Small intestine (tissue), 7 donors: ENCODE data around the gene GZMM. TPM values are rescaled to one million over a fixed set of nuclear protein-coding genes. Genes with fewer than 3 reads are reported as not detected.

Source experiments
- DNase-seq, 2 donors: peaks; one replicate each; pipeline versions ENCODE4 v3.0.0 to v3.0.0-alpha.2; 2013
- FAIRE-seq: peaks from 2 replicates; lab custom pipeline; 2012; peaks lifted over from hg19 to GRCh38; lab: Jason Lieb, UNC
- H3K27ac ChIP-seq, 3 donors: one replicate each; pipeline ENCODE4 v1.5.1; 2013; ENCODE audit warnings: low read length in 2 of 3, mild to moderate bottlenecking in 2 of 3, control low read depth in 1 of 3, inconsistent platforms in 1 of 3, low read depth in 1 of 3, moderate library complexity in 1 of 3
- H3K27me3 ChIP-seq, 3 donors: one replicate each; pipeline ENCODE4 v1.6.1; 2013; ENCODE audit warnings: low read length in 3 of 3, inconsistent platforms in 1 of 3; ENCODE audit not compliant: control insufficient read depth in 3 of 3, insufficient read depth in 3 of 3
- H3K36me3 ChIP-seq, 3 donors: one replicate each; pipeline ENCODE4 v1.6.1; 2013; ENCODE audit warnings: low read length in 3 of 3, inconsistent platforms in 1 of 3, low read depth in 1 of 3, mild to moderate bottlenecking in 1 of 3, moderate library complexity in 1 of 3; ENCODE audit not compliant: control insufficient read depth in 3 of 3, insufficient read depth in 2 of 3
- H3K4me1 ChIP-seq, 3 donors: one replicate each; pipeline ENCODE4 v1.6.1; 2013; ENCODE audit warnings: low read length in 2 of 3, inconsistent platforms in 1 of 3, low read depth in 1 of 3, mild to moderate bottlenecking in 1 of 3, moderate library complexity in 1 of 3; ENCODE audit not compliant: control insufficient read depth in 3 of 3, insufficient read depth in 2 of 3
- H3K4me3 ChIP-seq, 3 donors: one replicate each; pipeline ENCODE4 v1.5.1; 2013; ENCODE audit warnings: low read length in 3 of 3, control low read depth in 1 of 3, inconsistent platforms in 1 of 3, low read depth in 1 of 3, mild to moderate bottlenecking in 1 of 3, moderate library complexity in 1 of 3
- H3K9me3 ChIP-seq, 2 donors: one replicate each; pipeline ENCODE4 v1.6.1; 2013; ENCODE audit warnings: low read depth in 1 of 2, low read length in 1 of 2; ENCODE audit not compliant: control insufficient read depth in 2 of 2, insufficient read depth in 1 of 2
- WGBS, 3 donors: extraction: QIAGEN DNeasy Blood & Tissue Kit; methylation state at CpG; one replicate each; pipeline ENCODE4 v1.1.7; 2013; 5-methylcytosine and 5-hydroxymethylcytosine counted together
- polyA plus RNA-seq, 4 donors: library from polyadenylated mRNA; stranded (reverse) in 3 of 4; unstranded in 1 of 4; fragments of 200-250 nt in 3 of 4; fragments of 120-200 nt in 1 of 4; gene quantifications; one replicate each; pipeline versions ENCODE4 v1.2.1 to v1.2.3, GENCODE V29; 2013
- donor health status: healthy with polysubstance abuse.
- donor health status: control.
- donor health status: control.
- donor health status: Bipolar disorder and iron deficiency.
- donor health status: healthy.

GZMM gene
- polyA plus RNA-seq, 4 donors, result 0.89 to 5.7 (median 1.8) TPM

DNA sequence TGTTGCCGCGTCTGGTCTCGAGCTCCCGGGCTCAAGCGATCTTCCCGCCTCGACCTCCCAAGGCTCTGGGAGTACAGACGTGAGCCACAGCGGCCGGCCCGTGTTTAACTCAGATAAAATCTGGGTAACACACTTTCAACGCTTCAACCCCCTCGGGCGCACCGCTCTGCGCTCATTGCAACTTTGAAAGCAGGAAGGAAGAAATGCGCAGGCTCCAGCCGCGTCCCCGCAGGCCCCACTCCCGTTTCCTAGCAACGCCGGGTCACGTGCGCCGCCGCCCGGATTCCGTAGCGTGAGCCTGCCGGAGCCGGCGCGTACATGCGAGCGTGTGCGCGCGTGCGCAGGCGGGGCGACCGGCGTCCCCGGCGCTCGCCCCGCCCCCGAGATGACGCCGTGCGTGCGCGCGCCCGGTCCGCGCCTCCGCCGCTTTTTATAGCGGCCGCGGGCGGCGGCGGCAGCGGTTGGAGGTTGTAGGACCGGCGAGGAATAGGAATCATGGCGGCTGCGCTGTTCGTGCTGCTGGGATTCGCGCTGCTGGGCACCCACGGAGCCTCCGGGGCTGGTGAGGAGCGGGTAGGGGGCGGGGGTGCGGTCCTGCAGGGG lies 28.4 kb downstream of the GZMM start, which contains the start of gene BSG:
TSS of gene BSG (plus strand) at position 457 of the 603 bp plus-strand sequence. CDS start at position 496, 39 bp downstream.
- peaks cover 3 to 30% (median 12%) of the 10 kb centered on the region in 3 donors for H3K4me1 ChIP-seq

DNA sequence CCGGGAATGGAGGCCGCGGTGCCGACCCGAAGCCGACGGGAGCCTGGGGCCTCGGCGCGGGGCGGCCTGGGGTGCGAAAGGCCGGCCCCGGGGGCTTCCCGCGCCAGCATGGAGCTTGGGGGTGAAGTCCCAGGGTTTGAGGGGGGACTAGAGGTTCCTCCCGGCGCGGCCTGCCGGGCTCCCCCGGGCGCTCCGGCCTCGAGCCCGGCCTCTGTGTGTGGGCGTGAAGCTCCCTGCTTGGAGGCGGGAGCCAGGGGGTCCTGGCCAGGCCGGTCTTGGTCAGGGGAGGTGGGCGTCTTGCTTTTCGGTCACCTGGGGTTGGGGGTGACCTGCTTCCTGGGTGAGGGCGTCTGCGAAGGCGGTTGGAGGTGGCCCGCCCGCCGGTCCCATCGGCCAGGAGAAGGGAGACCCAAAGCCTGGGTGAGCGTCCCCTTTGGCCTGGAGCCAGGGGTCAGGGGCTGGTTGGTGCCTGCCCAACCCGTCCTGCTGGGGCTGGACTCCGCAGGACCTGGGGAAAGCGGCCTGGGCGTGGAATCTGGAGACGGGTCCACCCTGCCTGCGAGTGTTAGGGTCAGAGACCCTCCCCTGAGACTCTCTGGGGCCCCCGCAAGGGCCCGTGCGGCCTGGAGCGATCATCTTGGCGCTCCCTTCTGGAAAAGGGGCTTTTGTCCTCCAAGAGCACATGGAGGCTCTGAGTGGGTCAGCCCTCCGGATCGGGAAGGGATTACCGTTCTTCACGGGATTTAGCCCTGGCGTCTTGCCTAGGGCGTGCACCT lies 29.1 kb downstream of the GZMM start:
- Histone ChIP-seq H3K9me3 (no peaks in the 10 kb centered on the region), H3K27me3 (no peaks in the 10 kb centered on the region), H3K4me3 (peak overlapping the region; percentile 81 to 99 (median 86)), H3K4me1 (peaks cover 3 to 30% (median 12%) of the 10 kb centered on the region in 3 donors), H3K36me3 (peaks cover 0 to 28% (median 4%) of the 10 kb centered on the region in 3 donors), H3K27ac (peak overlapping the region; percentile 54 to 84 (median 69))
- no peak for FAIRE-seq
- 0 to 1% (median 0%) methylated on average over 44 to 55 of the region's 55 CpGs for WGBS, 3 donors
- DNase-seq, result peak; percentile 52 to 71

More for the DNA sequence above, 28.4 kb downstream of the GZMM start, which contains the start of gene BSG:
- peaks cover 0 to 23% (median 0%) of the 10 kb centered on the region in 3 donors for H3K36me3 ChIP-seq
- FAIRE-seq, result no peak
- peak within 1 kb of the TSS; percentile 81 to 99 (median 86) for H3K4me3 ChIP-seq
- WGBS, 3 donors, result 0 to 1% (median 1%) methylated on average over 60 to 79 of the region's 79 CpGs
- no peaks in the 10 kb centered on the region for H3K9me3 ChIP-seq
- H3K27ac ChIP-seq, result peak within 1 kb of the TSS; percentile 69 to 96 (median 96)
- H3K27me3 ChIP-seq, result no peaks in the 10 kb centered on the region
- DNase-seq, result peak; percentile 99 to 100

GRCh38 chr19:573519-573825 lies 29.6 kb downstream of the GZMM start:
- peak overlapping the region in 2 of 3 donors; percentile 69 to 84 for H3K27ac ChIP-seq
- peak overlapping the region; percentile 81 to 99 (median 86) for H3K4me3 ChIP-seq
- peaks cover 0 to 33% (median 4%) of the 10 kb centered on the region in 3 donors for H3K36me3 ChIP-seq
- H3K27me3 ChIP-seq, result no peaks in the 10 kb centered on the region
- DNase-seq, result no peak
- no peaks in the 10 kb centered on the region for H3K9me3 ChIP-seq
- no peak for FAIRE-seq
- WGBS, 3 donors, result 0 to 2% (median 1%) methylated on average over 13 to 15 of the region's 15 CpGs
- peaks cover 3 to 30% (median 12%) of the 10 kb centered on the region in 3 donors for H3K4me1 ChIP-seq

DNA sequence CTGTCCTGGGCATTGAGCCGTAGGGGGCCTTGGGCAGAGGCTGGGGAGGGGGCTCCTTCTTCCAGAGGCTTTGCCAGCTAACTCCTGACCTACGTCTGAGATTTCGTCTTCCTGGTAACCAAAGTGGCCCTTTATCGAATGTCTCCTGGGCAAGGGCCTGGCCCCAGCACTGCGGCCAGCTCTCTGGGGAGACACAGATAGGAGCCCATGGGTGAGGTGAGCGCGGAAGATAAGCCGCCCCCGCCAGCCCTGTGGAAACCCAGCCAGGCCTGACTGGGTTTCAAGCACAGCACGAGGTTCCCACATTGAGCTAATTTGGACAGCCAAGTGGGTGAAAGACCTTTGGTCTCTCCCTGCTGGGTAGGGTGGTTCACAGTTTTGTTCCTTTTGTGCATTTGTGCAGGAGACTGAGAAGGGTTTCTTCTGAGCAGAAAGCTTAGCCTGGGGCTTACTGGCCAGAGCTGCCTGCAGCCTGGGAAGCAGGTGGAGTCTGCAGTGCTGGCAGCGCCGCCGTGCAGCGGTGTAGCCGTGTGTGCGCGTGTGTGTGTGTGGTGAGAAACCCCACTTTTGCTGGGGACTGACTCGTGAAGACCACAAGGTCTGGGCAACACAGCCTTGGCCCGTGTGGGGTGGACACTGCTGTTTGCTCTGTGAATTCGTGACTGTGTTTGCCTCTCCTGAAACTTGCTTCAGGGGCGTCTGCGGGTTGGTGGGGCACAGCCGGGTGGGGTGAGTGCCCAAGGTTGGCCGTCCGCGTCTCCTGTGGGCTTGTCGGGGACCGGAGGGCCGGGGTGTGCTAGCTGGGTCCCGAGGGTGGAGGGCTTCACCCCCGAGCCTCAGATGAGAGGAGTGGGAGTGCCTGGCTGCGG lies 31.0 kb downstream of the GZMM start:
- H3K36me3 ChIP-seq, result peaks cover 2 to 43% (median 4%) of the 10 kb centered on the region in 3 donors
- H3K27me3 ChIP-seq, result no peaks in the 10 kb centered on the region
- no peak for FAIRE-seq
- 14 to 34% (median 23%) methylated on average over 30 to 32 of the region's 32 CpGs for WGBS, 3 donors
- peaks cover 3 to 30% (median 12%) of the 10 kb centered on the region in 3 donors for H3K4me1 ChIP-seq
- H3K4me3 ChIP-seq, result peak overlapping the region in 2 of 3 donors; percentile 22 to 32
- H3K9me3 ChIP-seq, result no peaks in the 10 kb centered on the region
- H3K27ac ChIP-seq, result peak overlapping the region in 2 of 3 donors; percentile 17 to 58
- peak; percentile 42 to 61 for DNase-seq

DNA sequence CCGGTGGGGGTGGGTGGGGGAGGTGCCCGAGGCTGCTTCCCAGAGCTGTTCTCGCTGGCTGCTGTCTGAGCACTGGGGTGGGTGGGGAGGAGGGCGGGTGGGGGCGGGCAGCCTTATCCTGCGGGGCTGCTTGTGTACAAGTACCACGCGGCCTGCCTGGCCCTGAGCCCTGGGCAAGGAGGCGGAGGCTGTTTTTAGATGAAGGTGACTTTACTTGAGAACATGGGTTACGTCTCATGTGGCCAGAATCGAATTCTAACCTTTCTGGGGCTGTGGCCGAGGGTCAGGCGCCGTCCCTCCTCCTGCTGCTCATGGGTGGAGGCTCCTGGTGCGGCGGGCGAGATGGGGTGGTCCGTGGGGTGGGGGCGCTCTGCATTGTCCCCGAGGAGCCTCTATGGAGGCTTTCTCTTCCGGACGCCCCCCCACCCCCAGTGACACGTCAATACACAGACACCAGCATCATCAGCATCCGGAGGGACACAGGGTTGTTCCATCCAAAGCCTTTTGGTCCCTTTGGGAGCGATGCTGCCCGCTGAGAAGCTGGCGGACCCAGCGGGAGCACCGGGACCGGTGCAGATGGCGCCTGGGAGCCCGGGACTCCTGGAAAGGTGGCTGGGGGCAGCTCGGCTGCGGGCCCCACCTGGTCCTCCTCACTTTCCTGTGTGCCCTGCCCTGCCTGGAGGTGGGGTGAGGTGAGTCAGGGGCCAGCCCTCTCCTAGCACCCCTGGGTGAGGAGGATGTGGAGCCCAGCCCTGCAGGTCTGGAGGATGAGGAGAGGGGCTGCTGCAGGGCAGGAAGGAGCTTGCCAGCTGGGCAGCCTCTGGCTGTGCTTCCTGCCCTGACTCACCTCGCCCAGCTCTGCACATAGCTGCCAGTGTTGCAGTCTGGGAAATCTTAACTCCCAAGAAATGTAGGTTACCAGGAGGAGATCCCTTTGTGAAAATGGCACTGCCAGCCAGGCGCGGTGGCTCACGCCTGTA lies 32.0 kb downstream of the GZMM start:
- FAIRE-seq (no peak), DNase-seq (no peak)
- 46 to 58% (median 58%) methylated on average over 29 to 38 of the region's 38 CpGs for WGBS, 3 donors
- Histone ChIP-seq H3K36me3 (peaks cover 2 to 51% (median 4%) of the 10 kb centered on the region in 3 donors), H3K4me1 (peaks cover 3 to 30% (median 12%) of the 10 kb centered on the region in 3 donors), H3K4me3 (peak overlapping the region in 2 of 3 donors; percentile 22 to 32), H3K9me3 (no peaks in the 10 kb centered on the region), H3K27me3 (no peaks in the 10 kb centered on the region), H3K27ac (no peak overlapping the region)

GRCh38 chr19:576768-577438 lies 33.0 kb downstream of the GZMM start:
- no peaks in the 10 kb centered on the region for H3K9me3 ChIP-seq
- peaks cover 3 to 27% (median 12%) of the 10 kb centered on the region in 3 donors for H3K4me1 ChIP-seq
- FAIRE-seq (no peak), DNase-seq (no peak)
- no peaks in the 10 kb centered on the region for H3K27me3 ChIP-seq
- H3K27ac ChIP-seq, result no peak overlapping the region
- no peak overlapping the region for H3K4me3 ChIP-seq
- WGBS, 3 donors, result 83 to 87% (median 86%) methylated on average over 28 of the region's 28 CpGs
- H3K36me3 ChIP-seq, result peaks cover 9 to 62% (median 11%) of the 10 kb centered on the region in 3 donors
